ENCODE results near the gene ODC1.
A peak's percentile ranks its signal among the peaks of the same experiment; 100 is the strongest.
"Not testable (repeated sequence)": the region's sequence is repeated elsewhere in the genome, so short reads cannot be mapped to it uniquely, and the experiment has no call there.

Gene ODC1

DNA sequence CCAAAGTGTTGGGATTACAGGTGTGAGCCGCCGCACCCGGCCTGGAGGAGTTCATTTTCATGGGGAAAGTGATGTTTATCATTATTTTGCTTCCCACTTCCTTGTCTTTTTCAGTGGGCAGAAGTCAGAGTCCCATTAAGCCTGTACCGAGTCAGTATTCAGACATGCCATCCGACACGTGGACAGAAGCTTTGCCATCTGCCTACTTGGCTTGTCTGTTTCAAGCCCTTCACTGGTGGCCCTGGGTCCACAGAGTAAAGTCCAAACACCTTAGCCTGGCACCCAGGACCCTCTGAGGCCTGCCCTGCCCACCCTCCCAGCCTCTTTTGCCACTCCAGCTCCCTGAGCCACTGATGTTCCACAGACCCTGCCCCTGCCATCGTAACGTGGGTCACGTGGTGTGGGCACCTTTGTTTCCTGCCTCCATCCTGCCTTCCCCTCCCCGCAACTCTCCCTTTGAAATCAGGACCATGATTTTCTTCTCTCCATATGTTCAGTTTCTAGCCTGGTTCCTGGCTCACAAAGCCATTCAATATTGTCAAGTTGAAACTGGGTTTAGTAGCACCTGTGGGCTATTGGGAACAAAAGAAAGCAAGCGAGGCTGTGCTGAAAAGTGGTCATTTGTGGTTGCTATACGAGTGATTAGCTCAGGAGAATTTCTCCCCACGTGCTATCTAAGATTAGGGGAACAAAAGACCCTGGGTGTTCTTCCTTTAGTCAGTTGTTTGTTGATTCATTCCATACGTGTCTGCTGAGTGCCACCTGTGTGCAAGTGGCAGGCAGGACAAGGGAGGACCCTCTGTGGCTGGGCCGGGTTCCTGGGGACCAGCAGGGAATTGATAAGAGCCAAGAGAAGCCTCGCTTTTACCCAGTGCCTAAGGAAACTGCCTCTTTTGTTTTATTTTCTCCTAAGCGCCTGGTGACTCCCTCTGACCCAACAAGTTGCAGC is 5.1 kb upstream of the ODC1 start:
- DNase-seq (ENCODE audit: low read depth) = no peak

DNA sequence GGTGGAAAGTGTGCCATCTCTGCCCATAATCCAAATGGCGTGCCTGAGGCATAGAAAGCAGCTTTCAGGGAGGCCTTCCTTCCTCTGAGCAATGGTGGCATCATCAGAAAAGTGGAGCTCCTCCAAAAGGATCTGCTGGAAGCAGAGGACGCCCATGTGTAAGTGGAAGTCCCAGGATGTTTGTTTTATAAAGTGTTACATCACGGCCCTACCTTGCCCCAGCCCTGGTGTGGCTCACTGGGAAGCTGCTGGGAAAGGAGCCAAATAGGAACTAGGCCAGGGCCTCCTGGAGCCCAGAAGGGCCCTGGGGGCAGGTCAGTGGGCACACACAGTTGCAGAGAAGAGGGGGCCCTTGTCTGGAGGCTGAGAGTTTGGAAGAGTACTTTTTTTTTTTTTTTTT is 4.2 kb upstream of the ODC1 start:
- no peak for DNase-seq (ENCODE audit: low read depth)

- no peak for DNase-seq (ENCODE audit: low read depth)
Measured at GRCh38 chr2:10451819-10452218, 3.7 kb upstream of the ODC1 start.

GRCh38 chr2:10449838-10450691 is 1.9 kb upstream of the ODC1 start:
- no peak for DNase-seq (ENCODE audit: low read depth)

- no peak for DNase-seq (ENCODE audit: low read depth)
Measured at GRCh38 chr2:10449486-10449831, 1.3 kb upstream of the ODC1 start.

GRCh38 chr2:10448576-10449485 is 704 bp upstream of the ODC1 start:
- peak; percentile 89 for DNase-seq (ENCODE audit: low read depth)

DNA sequence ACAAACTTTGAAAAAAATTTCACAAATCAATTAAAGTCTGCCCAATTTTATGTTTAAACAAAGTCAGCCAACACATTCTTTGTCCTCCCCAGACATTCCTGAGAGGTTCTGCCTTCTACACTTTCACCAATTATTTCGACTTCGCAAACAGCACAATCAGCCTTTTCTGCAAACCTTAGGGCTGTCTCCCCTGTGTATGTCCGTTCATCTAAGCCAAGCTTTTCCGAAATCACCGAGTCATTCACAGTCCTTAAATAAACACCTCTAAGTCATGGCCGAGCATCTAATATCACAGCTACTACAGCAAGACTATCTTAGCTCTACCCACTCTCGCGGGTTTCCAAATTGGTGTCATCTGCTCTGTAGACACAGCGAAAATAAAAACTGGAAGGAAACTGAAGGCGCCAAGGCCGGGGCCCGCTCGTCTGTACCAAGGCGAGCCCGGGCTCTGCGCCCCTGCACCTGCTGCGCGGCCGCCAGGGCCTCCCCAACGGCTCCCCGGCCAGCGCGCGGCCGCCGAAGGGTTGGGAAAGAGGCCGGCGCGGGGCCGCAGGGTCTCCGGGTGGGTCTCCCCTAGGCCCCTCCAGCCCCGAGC is 730 bp downstream of the ODC1 start:
- DNase-seq (ENCODE audit: low read depth) = no peak

DNA sequence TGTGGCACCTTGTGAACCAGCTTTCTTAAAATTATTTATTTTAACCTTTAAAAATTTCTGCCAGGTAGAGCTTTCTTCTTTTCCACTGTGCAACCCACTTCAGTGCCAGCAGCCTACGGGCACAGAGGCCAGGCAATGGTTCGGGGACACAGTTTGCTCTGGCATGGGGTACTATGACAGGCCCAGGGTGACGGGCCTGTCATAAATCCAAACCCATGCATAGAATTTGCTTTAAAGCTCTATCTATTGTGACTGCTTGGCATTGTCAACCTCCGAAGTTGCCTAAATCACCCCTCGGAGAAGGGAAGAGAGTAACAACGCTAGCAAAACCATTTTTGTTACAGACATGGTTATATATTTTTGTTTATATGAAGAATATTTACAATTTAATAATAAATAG is 1.5 kb downstream of the ODC1 start:
- DNase-seq (ENCODE audit: low read depth) = no peak

DNA sequence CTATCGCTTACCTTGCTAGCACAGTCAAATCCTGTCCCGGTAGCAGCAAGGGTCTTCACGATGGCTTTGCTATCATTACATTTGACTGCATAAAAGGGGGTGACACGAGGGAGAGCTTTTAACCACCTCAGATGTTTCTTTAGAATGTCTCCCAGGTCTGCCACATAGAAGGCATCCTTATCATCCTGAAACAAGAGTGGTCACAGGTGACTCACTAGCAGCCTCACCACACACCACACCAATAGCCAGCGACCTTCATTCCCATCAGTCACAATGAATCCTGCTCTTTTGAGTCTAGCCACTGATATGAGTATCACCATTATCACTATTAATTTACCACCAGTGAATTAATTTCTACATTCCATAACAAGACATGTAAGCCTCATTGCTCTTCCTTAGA is 3.7 kb downstream of the ODC1 start:
- no peak for DNase-seq (ENCODE audit: low read depth)

DNA sequence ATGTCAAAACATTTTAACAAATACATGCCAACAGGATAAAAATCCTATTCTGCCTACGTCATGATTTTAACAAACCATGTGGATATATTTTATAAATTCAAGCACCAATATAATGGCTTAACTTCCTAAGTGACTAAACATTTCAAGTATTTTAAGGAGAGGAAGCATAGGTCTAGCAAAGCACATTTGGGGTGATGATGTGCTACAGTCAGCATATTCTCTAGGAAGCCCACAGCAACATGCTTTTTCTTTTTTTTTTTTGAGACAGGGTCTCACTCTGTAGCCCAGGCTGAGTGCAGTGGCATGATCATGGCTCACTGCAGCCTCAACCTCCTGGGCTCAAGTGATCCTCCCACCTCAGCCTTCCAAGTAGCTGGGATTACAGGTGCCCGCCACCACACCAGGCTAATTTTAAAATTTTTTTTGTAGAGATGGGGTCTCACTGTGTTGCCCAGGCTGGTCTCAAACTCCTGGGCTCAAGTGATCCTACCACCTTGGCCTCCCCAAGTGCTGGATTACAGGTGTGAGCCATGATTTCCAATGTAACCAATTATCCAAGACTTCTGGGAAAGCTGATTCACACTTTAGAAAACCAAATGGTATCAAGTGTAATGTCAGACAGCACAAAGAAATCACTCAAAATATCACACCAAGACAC is 5.5 kb downstream of the ODC1 start:
- DNase-seq (ENCODE audit: low read depth) = not testable (repeated sequence)

DNA sequence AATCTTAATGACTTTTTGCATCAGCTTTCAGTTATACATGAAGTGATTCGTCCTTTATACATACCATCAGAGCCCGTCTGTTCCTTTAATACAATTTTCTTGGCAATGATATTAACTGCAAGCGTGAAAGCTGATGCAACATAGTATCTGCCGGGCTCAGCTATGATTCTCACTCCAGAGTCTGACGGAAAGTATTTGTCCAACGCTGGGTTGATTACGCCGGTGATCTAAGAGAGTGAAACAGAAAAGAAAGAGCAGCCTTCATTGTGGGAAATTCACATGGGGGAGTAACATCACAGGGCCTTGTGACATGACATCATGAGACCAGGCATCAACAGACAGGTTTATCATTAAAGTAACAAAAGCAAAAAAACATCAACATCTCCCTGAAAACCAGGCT is 6.2 kb downstream of the ODC1 start:
- no peak for DNase-seq (ENCODE audit: low read depth)

- DNase-seq (ENCODE audit: low read depth) = no peak
Measured at GRCh38 chr2:10440736-10441135, 7.4 kb downstream of the ODC1 start.

DNA sequence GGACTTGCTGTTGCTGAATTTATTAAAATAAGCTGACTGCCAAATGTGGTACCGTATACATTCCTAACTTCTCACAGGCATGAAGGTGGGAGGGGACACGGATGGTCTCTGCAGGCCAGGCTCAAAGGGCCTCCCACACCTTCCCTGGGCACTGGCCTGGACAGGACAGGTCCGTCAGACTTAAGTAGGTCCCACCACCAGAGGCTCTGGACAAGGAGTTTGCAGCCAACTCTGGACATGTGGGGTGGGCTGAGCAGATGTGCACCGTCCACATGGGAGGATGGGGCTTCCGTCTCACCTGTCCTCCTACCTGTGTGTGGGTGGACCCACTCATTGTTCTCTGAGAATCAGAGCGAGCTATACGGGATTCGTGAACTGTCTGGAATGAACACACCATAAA is 8.2 kb downstream of the ODC1 start:
- no peak for DNase-seq (ENCODE audit: low read depth)

DNA sequence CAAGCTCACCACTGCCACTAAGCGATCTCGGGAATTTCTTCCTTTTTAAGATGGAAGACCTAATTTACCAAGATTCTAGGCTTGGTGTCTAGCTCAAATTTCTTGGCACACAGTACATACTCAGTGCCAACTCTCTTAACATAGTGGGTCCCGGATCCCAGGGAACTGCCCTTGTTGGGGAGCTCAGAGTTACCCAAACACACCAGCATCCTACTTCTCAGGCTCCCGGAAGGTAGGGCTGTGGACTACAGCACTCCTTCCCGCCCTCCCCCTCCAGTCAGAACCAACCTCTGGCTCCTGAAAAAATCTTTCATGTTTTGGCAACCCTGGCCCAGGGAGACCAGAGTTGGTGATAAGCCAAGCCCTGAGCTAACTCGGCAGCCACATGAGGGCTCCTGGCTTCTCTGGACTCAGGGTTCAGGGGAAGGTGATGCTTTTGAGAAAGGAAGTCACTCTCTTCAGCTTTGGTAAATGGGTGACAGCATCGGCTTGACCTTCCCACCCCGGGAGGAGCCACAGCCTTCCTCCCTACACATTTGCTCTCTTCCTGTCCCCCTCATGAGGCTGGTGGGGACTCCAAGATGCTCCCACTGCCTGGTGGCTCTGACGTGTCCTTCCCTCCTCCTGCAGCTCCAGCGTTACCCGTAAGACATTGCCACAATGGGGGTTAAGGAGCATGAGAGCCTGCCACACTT is 8.8 kb downstream of the ODC1 start:
- DNase-seq (ENCODE audit: low read depth) = no peak

GRCh38 chr2:10438688-10439087 is 9.4 kb downstream of the ODC1 start:
- DNase-seq (ENCODE audit: low read depth) = no peak

DNA sequence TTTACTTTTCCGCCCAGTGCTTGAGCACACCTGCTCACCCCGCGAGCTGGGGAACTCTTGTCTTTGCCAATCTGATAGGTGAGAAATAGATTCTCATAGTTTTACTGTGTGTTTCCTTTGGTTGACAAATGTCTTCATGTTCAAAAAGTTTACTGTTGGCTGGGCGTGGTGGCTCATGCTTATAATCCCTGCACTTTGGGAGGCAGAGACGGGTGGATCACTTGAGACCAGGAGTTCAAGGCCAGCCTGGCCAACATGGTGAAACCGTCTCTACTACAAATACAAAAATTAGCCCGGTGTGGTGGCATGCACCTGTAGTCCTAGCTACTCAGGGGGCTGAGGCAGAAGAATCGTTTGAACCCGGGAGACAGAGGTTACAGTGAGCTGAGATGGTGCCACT is 10.3 kb downstream of the ODC1 start:
- no peak for DNase-seq (ENCODE audit: low read depth)

GRCh38 chr2:10436583-10437110 is 11.5 kb downstream of the ODC1 start:
- no peak for DNase-seq (ENCODE audit: low read depth)

GRCh38 chr2:10435820-10436204 is 12.3 kb downstream of the ODC1 start:
- DNase-seq (ENCODE audit: low read depth) = no peak

GRCh38 chr2:10434886-10435819 is 13.0 kb downstream of the ODC1 start:
- peak; percentile 69 for DNase-seq (ENCODE audit: low read depth)

Data from activated T-cell treated with anti-CD3 and anti-CD28 coated beads for 1 hour (primary cell).